ENCODE results near the gene TAAR9.
A peak's percentile ranks its signal among the peaks of the same experiment; 100 is the strongest.

The TAAR9 gene

DNA sequence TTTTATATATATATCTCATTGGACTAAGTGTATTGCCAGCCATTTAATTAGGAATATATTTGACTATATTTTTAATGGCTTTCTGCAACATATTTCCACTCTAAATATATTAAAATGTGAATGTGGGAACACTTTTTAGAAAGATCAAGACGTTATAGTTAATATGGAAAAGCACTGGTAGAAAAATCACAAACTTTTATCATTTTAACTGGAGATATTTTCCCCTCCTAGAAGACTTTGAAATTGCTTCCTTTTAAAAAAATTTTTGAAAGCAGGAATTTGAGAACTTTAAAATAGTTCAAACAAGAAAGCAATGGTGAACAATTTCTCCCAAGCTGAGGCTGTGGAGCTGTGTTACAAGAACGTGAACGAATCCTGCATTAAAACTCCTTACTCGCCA, at the start of gene TAAR9:
TSS of gene TAAR9 (plus strand) at position 301 of the 400 bp plus-strand sequence. CDS start at position 314, 13 bp downstream.
- DNase-seq (ENCODE audit: low read depth in 2 of 2) = no peak

GRCh38 chr6:132489376-132489775, 48.7 kb upstream of the TAAR9 start:
- no peak for DNase-seq (ENCODE audit: low read depth in 2 of 2)

GRCh38 chr6:132490024-132490423, 48.1 kb upstream of the TAAR9 start:
- DNase-seq (ENCODE audit: low read depth in 2 of 2) = no peak

DNA sequence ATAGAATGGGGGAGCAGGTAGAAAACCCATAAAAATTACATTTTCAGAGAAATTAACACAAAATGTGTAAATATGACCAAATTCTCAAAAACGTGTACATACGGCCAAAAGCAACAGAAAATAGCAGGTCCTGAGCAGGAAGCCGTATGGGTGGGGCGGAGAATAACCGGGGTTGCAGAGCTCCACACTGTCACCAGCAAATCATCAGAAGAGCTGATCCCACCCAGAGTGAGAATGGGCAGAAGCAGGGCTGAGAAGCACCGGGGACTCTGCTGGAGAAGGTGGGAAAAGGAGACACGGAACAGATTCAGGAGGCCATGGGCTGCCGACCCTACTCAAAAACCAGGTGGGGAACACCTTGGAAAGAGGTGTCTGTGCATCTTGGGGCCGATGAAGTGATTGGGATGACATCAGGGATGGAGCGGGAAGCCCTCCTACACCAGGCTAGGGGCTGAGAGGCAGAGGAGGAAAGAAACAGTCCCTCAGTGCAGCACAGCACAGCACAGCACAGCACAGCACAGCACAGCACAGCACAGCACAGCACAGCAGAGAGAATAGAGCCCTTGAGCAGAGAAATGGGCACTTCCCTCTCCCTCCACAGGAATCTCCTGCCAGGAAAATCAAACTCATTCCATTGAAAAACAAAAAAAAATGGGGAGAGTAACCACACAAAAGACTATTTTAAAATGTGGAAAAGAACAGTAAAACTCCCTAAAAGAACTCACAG, 47.4 kb upstream of the TAAR9 start:
- no peak for DNase-seq (ENCODE audit: low read depth in 2 of 2)

DNA sequence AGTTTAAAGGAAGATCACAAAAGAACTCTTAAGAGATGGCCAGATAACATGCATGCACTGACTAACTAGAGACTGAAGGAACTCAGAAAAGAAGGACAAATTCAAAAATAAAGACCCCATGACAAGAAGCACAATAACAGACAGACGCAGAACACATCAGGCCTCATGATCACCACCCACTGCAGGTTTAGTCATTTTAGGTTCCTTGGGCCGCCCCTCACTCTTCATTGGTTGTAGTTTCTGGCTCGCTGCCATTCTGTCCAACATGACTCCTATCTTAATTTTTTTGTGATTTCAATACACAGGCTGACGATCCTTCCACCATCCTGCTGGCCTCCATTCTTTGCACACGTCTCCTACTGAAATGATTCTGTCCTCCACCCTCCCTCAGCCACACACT, 46.8 kb upstream of the TAAR9 start:
- no peak for DNase-seq (ENCODE audit: low read depth in 2 of 2)

DNA sequence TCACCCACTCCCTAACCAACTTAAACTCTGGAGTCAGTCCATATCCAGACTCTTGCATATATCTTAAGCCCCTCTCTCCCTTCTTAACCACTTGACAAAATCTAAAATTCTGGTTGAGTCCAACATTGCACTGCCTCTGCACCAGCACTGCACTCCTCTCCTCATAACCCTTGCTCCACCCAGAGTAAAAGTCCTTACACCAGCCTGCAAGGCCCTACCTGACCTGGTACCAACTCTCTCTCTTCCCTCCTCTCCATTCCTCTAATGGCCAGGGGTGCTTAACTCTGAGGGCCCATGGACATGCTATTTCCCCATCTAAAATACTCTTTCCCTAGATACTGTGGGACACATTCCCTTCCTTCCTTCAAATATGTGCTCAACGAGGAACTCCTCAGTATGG, 46.2 kb upstream of the TAAR9 start:
- DNase-seq (ENCODE audit: low read depth in 2 of 2) = no peak

- DNase-seq (ENCODE audit: low read depth in 2 of 2) = no peak
Measured at GRCh38 chr6:132494954-132495353, 43.1 kb upstream of the TAAR9 start.

DNA sequence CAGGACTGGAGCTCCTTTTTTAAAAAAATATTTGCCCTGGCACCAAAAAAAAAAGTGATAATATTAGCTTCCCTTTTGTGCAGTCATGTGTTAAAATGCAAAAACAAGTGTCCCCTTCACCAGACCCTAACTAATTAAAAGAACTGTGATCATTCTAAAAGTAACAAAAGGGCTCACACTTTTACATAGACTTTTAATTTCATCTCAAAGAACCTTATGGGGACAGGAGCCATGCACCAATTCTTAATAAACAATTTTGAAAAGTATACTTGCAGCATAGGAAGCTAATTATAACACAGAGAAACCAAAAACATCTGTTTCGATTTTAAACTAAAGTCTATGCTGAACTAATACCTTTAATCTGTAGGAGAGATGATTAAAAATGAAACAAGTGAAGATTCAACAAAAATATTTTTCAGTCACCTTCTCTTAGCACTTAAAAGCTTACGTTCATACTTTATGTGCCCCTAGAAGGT, 42.4 kb upstream of the TAAR9 start:
- DNase-seq (ENCODE audit: low read depth in 2 of 2) = no peak

GRCh38 chr6:132496519-132497180, 41.4 kb upstream of the TAAR9 start:
- no peak for DNase-seq (ENCODE audit: low read depth in 2 of 2)

GRCh38 chr6:132498638-132499037, 39.4 kb upstream of the TAAR9 start:
- no peak for DNase-seq (ENCODE audit: low read depth in 2 of 2)

GRCh38 chr6:132499757-132500156, 38.3 kb upstream of the TAAR9 start:
- no peak for DNase-seq (ENCODE audit: low read depth in 2 of 2)

DNA sequence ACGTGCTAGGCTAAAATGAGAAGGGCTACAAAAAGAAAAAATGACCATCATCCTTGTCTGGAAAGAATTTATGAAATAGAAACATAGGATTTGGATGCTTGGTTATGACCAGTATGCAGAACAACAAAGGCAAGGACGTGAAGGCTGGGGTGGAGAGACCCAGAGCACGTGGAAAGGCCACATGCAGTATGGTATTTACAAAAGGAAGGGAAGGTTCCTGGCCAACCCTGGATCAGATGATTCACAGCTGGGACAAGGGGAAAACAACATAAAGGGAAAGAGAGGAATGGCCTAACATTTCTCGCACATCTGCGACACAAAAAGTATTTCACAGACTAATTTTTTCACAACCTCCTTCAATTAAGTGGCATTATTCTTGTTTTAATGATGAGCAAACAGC, 33.3 kb upstream of the TAAR9 start:
- no peak for DNase-seq (ENCODE audit: low read depth in 2 of 2)

DNA sequence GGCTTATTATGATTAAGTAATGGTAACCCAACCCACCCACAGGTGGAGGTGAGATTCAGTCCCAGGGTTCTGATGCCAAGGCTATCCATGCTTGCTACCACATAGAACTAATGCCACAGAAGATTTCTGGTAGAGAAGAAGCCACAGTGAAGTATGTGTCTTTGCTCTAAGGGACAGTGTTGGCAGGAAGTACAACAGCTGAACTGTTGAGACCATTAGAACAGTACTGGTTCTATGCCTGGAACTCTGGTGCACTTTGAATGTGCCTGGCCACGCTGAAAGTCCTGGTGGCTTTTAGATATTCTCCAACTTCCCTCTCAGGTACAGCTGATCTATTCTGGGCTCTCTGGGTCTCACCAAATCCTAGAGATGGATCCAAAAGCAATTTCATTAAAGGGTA, 32.9 kb upstream of the TAAR9 start:
- no peak for DNase-seq (ENCODE audit: low read depth in 2 of 2)

GRCh38 chr6:132506461-132506860, 31.6 kb upstream of the TAAR9 start:
- DNase-seq (ENCODE audit: low read depth in 2 of 2) = no peak

- no peak for DNase-seq (ENCODE audit: low read depth in 2 of 2)
Measured at GRCh38 chr6:132506869-132507808, 30.9 kb upstream of the TAAR9 start.

- DNase-seq (ENCODE audit: low read depth in 2 of 2) = no peak
Measured at GRCh38 chr6:132511210-132511830, 26.8 kb upstream of the TAAR9 start.

GRCh38 chr6:132511831-132512220, 26.3 kb upstream of the TAAR9 start:
- no peak for DNase-seq (ENCODE audit: low read depth in 2 of 2)

GRCh38 chr6:132512342-132512637, 25.8 kb upstream of the TAAR9 start:
- no peak for DNase-seq (ENCODE audit: low read depth in 2 of 2)

DNA sequence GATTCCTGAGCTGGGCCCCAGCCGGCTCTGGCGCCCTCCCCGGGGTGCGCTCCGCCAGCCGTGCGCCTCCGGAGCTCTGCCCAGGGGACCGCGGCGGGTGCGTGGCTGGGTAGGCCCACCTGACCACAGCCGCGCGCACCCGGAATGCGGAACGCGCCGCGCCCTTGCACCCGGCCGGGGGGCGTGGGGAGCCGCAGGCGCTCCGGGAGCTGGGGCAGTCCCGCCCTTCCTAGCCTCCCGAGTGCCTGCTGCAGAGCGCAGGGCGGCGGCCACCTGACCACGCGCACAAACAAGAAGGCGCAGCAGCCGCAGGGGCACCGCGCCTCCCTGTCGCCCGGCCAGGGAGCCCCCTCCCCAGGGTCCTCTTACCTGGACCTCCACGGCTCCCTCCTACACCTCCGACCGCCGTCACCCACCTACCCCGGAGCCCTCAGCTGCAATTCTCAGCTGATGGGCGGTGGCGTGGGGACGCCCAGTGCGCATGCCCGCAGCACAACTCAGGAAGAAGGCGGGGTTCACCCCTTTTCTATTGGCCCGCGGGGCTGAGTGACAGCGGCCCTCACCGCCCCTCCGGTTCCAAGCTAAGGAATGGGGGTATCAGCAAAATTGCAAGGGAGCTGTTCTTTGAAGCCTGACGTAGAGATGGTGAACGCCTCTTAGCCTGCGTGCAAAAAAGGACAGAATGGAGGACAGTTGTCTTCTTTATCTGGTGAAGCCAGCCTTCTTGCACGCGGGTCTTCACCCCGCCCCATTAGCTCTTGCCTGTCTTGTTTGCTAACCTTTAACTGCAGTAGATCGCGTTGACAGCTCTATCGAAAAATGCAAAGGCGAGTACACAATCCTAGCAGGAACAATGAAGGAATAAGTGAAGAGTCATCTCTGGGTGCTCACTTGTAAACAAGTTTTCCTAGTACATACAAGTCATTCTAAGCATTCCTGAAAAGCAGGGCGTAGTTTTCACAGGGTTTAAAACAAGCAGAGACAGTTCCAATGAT, 25.1 kb upstream of the TAAR9 start, which contains the start of gene STX7:
TSS of gene STX7 (minus strand) at position 479 of the 995 bp plus-strand sequence. CDS start 9,586 bp downstream, outside the sequence.
- peak; percentile 77 to 78 for DNase-seq (ENCODE audit: low read depth in 2 of 2)

GRCh38 chr6:132513831-132514545, 24.1 kb upstream of the TAAR9 start:
- DNase-seq (ENCODE audit: low read depth in 2 of 2) = no peak

Data from stimulated activated CD8-positive, alpha-beta memory T cell treated with anti-CD3 and anti-CD28 coated beads, Interleukin-15, amount 100 ng/mL, for 4 hours (primary cell).